HG03280 (cell line): Measurements from ENCODE around the gene ETFB.

Experiments
- ATAC-seq: cut with Tn5 transposase; IDR thresholded peaks from one replicate; pipeline ENCODE4 v1.9.1; 2021; ENCODE audit warnings: mild to moderate bottlenecking, moderate library complexity; ENCODE audit not compliant: unreplicated experiment

ETFB gene

DNA sequence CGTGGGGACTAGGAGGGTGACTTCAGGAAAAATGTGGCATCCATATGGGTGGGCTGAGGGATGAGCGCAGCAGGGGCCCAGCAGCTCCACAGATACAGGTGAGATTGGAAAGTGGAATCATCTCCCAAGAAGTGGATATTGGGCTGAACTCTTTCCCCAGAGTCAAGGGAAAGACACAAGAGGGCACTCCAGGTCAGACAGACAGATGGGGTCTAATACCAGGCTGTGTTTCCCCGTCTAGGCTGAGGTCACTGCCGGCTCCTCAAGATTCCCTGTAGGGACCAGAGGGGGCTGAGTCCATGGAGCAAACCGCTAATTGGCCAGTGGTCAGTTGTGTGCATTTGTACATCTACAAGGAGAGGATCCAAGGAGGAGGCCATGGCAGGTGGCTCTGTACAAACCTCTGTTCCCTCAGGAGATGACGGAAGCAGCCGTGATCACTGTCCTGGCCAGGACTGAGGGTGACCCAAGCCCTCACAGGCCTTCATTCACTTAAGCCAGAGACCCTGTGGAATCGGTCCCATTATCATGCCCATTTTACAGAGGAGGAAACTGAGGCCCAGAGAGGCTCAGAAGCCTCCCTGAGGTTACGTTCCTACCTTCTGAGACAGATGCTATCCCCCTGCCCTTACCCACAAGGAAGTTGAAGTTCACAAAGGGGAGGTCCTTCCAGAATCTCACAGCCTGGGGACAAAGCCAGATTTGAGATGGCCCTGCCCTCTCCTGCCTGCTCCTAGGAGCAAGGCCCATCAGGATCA is 69.7 kb downstream of the ETFB start:
- ATAC-seq, result no peak

DNA sequence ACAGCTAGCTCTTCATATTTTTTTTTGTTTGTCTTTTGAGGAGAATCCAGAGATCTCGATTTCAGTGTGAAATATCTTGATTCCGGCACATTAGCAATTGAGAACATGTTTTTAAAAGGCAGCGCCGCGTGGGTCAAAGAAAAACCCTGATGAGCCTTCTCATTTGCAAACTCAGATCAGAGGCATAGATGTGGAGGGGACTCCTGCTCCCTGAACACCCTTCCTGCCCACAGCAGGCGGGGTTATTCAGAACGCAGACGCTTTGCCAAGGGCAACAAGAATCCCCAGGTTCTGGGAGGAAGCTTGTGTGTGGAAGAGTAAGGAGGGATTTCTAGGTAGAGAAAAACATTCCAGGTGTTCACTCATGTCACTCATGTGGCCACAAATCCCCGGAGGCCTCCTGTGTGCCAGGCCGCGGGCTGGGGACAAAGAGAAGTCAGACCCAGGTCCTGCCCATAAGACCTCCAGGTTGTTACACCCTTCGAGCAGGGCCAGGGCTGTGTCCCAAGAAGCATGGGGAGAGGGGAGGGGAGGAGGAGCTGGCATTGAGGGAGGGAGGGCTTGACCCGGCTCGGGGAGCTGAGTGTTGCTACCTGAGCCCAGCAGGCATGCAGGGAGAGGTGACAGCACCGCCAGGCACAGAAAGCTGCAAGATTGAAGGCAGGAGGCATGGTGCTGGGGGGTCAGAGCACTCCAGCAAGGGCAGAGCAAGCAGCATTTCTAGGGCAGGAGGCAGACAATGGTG is 70.6 kb downstream of the ETFB start:
- no peak for ATAC-seq
